HG03060 (cell line): ENCODE measurements around the gene NRP1.

Experiments
- ATAC-seq: cut with Tn5 transposase; IDR thresholded peaks from one replicate; pipeline ENCODE4 v1.9.1; 2021; ENCODE audit warnings: low read depth, moderate number of reproducible peaks; ENCODE audit not compliant: unreplicated experiment

NRP1 gene

DNA sequence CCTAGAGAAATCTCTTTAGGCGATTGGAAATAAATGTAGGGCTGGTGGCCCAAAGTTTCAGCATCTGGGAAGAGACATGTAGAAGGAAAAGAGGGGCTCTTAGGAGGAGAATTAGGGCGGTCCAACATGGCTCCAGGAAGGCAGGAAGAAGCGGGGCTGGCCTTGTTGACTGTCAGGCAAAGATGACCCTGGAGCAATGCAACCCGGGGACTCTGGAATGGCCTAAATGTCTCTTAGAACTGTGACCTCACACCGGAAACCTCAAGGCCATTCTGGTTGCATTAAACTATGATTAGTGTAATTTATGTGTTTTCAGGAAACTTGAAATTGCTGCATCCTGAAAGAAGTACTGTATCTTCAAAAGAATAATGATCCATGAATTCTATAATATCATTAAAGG, 66.8 kb downstream of the NRP1 start:
- ATAC-seq, result no peak

- ATAC-seq, result peak; percentile 54
Measured at GRCh38 chr10:33265621-33266020, 68.8 kb downstream of the NRP1 start.

DNA sequence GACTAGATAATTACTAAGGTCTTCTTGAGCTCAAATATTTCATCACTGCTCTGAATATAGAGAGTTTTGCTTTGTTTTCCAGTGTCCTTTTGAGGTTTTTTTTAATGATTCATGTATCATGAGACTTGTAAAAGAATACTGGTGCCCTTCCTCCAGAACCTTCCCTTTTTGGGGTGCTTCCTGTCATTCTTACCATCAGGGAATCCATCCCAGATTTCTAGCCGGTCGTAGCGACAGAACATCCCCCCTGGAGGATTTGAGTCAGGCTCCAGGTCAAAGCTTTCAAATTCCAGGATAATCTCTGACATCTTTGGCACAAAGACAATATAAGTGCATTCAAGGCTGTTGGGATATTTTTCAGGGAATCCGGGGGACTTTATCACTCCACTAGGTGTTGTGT, 71.0 kb downstream of the NRP1 start:
- no peak for ATAC-seq

GRCh38 chr10:33262871-33263270, 71.6 kb downstream of the NRP1 start:
- no peak for ATAC-seq

DNA sequence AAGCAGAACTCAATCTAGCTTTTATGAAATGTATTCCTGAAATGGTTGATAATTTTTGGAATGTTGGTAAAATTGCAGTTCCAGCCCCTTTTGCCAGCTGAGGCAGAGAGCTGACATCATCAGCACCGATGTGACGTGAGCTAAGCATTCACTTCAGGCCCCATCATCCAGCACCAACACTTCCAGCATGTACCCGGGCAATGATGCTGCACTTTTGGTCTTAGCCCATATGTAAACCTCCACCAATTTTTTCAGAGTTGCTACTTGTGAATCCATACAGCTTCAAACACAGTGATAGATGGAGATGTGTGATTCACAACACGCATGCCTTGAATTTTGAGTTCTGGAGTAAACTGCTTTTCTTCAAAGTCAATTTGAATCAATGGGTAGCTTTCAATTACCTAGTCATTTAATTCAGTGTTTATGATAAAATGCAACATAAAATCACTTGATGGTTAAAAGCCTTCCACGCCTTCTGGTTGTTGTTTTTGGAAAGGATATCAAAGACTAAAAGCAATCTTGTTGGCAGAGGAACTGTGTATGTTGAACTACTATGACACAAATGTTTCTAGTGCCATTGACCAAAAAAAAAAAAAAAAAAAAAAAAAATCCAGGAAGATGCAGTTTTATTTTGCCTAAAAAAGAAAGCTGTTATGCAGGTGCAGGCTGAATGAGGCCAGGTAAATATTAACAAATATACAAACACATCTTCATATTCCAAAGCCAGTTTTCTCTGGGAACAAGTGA, 73.9 kb downstream of the NRP1 start:
- ATAC-seq, result no peak

- no peak for ATAC-seq
Measured at GRCh38 chr10:33258967-33259366, 75.5 kb downstream of the NRP1 start.

DNA sequence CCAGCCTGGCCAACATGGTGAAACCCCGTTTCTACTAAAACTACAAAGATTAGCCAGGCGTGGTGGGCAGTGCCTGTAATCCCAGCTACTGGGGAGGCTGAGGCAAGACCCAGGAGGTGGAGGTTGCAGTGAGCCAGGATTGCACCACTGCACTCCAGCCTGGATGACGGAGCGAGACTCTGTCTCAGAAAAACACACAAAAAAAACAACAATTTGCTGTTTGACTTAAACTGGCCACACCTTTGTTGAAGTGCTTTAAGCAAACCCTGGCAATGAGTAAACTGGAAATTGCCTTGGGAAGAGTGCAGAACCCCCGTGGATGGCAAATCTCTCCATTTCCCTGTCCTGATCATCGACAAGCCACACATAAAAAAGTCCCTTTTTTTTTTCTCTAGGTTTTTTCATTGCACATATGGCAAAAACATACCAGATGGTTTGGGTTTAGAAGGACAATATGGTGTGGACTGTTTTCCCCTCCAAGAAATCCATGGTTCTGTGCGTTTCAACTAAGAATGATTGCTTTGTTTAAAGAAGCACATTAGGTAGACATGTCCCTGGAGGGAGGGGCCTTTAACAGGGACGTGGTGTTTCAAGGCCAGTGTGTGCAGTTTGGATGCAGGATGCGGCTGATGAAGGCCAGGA, 76.9 kb downstream of the NRP1 start:
- ATAC-seq, result no peak

DNA sequence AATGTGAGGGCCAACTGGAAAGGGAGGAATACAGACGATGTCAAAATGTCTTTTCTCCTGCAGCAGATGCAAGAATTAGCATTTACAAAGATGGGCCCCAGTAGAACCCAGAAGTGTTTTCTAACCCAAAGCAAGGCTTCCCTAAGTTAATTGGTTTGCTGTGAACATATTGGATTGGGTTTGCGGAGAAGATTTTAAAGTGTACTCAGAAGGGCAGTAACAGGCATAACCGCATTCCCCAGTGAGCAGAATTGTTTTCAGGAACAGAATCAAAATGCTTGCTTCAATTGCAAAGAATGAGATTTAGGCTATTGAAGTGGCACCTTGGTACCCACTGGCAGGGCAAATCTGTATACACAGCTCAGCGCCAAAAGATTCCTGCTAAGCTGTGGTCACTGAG, 78.0 kb downstream of the NRP1 start:
- ATAC-seq, result no peak

- no peak for ATAC-seq
Measured at GRCh38 chr10:33254556-33255160, 79.8 kb downstream of the NRP1 start.

DNA sequence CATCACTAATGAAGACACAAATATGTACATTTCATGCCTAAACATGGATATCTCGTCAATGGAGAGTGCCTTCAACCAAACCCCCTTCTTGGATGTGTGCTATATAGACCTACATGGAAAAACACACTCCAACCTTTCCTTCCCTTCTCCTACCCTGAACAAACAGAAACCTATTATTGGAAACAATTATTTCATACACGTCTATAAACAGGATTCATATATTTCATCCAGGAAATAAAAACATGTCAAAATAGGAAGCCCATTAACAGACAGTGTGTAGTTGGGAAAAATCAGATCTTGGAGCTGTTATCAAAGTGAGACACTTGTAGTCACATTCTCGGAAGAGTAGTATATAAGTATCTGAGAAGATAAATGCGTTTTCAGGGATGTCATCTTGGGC, 81.1 kb downstream of the NRP1 start:
- no peak for ATAC-seq

- no peak for ATAC-seq
Measured at GRCh38 chr10:33252794-33253203, 81.7 kb downstream of the NRP1 start.

DNA sequence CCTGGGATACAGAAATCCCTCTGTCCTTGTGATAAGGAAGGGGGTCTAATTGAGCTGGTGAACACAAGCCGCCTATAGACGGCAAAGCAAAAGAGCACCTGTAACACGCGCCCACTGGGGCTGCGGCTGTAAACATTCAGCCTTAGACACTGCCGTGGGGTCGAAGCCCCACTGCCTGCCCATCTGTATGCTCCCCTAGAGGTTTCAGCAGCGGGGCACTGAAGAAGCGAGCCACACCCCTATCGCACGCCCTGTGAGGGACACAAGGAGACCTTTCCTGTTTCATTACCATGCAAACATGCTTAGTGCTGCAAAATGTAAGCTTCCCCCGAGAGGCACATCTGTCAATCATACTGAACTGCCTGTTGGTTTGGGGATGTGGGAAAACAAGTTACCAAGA, 82.1 kb downstream of the NRP1 start:
- ATAC-seq, result no peak

DNA sequence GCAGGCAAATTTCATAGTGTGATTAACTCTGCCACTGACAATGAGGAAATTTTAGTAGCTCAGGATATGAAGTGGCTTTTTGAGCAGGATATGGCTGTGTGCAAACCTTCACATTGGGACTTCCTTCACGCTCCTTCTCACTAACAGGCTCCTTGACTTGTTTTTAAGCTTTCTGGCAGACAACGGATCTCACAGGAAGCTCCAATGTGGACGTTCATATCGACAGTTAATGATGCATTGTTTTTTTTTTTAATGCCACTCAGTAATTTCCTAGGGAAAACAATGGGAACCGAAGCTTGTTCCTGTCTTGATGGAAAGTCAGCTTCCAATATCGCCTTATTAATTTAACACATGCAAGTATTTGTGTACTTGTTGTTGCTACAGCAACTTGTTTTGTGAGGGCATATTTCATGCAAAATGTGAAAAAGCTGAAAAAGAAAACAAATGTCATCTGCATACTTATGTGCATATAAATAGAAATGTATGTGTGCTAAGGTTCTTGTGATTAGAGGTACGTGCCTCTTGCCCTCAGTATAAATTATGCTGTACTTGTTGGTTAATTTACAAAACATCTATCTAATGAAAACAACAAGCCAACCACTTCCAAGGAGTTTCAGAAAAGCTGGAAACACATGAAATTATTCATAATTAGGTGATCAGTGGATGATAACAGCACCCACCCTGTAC, 84.7 kb downstream of the NRP1 start:
- no peak for ATAC-seq

GRCh38 chr10:33249137-33249536, 85.3 kb downstream of the NRP1 start:
- no peak for ATAC-seq

- ATAC-seq, result peak; percentile 69
Measured at GRCh38 chr10:33248638-33249037, 85.8 kb downstream of the NRP1 start.

DNA sequence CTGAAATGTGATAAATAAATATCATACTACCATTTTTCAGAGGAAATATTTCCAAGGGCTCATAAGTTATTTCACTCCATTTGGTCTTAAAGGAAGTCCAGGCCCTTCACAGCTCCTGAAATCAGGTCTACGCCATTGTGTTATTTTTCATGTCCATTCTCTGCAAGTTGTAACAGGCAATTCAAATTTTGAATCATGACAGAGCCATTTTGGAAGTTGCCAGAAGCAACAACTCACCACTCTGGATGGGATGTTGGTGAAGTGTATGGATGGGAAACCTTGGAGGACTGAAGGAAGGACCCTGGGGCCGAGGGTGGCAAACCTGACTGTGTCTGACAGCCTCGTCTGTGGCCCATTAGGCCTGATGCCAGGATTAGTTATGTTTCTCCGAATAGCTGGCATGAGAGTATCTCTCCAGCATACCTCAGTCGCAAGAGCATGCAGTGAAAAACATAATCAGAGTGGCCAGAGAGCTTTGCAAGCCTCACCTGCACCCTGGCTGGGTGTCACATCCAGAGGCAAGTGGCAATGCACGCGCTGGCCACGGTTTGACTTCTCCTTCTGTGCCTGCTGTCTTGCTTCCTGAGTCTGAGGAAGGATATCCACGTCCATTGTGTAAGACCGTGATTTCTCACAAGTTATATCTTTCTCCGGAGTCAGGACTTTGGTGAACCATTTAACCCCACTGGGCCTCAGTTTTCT, 87.1 kb downstream of the NRP1 start:
- no peak for ATAC-seq

DNA sequence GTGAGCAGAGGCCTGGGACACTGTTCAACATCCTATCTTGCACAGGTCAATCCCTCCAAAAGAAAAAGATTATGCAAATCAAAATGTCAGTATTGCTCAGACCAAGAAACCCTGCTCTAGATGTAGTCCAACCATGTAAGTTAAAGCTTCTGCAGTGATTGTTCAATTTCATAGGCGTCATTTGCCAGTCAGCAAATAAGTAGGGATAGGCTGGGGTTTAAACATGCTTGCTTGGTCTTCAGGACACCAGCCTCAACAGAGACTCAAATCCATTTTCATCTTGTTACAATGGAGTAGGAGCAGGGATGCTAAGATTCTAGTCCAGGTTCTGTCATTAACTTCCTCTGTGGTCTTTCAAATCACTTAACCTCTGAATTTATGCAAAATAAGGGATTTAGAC, 89.1 kb downstream of the NRP1 start:
- no peak for ATAC-seq

DNA sequence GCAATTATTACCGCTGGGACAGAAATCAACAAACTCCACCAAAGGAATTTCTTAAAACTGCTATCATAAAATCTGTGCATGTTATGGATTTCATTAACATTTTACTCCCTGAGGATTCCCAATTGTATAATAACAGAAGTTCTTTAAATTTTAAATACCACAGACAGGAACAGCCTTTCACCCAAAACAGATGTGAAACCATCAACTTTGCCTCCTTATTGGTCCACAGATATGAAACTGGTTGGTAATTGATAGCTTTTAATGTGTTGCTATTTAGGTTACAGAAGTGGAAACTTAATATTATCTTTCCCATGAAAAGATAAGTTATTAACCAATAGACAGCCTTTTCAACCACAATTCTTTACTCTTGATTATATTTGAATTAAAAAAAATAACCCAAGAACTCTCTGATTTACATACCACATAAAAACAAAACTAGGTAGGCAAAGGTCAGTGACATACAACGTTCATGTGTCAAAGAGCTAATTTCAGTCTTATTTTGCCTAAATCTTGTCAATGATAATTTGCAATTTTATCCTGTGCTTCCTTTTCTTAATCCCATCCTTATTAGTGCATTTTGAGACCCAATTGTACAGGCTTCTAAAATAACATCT, 90.0 kb downstream of the NRP1 start:
- ATAC-seq, result no peak

GRCh38 chr10:33243703-33244102, 90.8 kb downstream of the NRP1 start:
- ATAC-seq, result no peak

GRCh38 chr10:33242931-33243330, 91.5 kb downstream of the NRP1 start:
- ATAC-seq, result no peak
